K562 (cell line): ENCODE results near the gene POC5. TPM values are rescaled to one million over a fixed set of nuclear protein-coding genes. Genes with fewer than 3 reads are reported as not detected.
A peak's percentile ranks its signal among the peaks of the same experiment; 100 is the strongest.

Experiments
- ASH1L ChIP-seq: fragments of 450-650 bp; IDR thresholded peaks from 2 replicates; pipeline ENCODE4 v1.6.1; 2018; ENCODE audit warnings: borderline replicate concordance, mild to moderate bottlenecking, low read depth; ENCODE audit not compliant: partially characterized antibody
- BRF2 ChIP-seq: IDR thresholded peaks from 3 replicates; pipeline ENCODE4 v1.6.1; 2011; ENCODE audit warnings: borderline replicate concordance, mild to moderate bottlenecking; ENCODE audit not compliant: insufficient read length, insufficient read depth
- EWSR1 ChIP-seq: fragments of 450-650 bp; IDR thresholded peaks from 2 replicates; pipeline ENCODE4 v1.6.1; 2018; ENCODE audit warnings: borderline replicate concordance, mild to moderate bottlenecking, low read depth, moderate library complexity; ENCODE audit not compliant: partially characterized antibody
- FOS ChIP-seq: IDR thresholded peaks from 3 replicates; pipeline ENCODE4 v1.6.1; 2011; ENCODE audit not compliant: insufficient read length; ENCODE audit errors: extremely low read depth
- HBP1 ChIP-seq: fragments of 450-650 bp; formaldehyde crosslinking; IDR thresholded peaks from 2 replicates; pipeline ENCODE4 v1.4.0; 2022; ENCODE audit warnings: missing genetic modification characterization
- HEY1 ChIP-seq: fragments of 250-450 bp; sonication (Bioruptor Pico); IDR thresholded peaks from 2 replicates; pipeline ENCODE4 v1.5.0; 2020; ENCODE audit warnings: mild to moderate bottlenecking, moderate library complexity, borderline replicate concordance
- KAT7 ChIP-seq: sonication (generic); formaldehyde crosslinking; IDR thresholded peaks from 2 replicates; pipeline ENCODE4 v1.8.0; 2022; ENCODE audit warnings: missing genetic modification reagents, mild to moderate bottlenecking, borderline replicate concordance
- KDM2B ChIP-seq: fragments of 250-450 bp; sonication (Bioruptor Pico); IDR thresholded peaks from 2 replicates; pipeline ENCODE4 v1.8.0; 2021; ENCODE audit warnings: mild to moderate bottlenecking, moderate library complexity
- MIER1 ChIP-seq: fragments of 450-650 bp; IDR thresholded peaks from 2 replicates; pipeline ENCODE4 v1.6.1; 2016; ENCODE audit warnings: antibody characterized with exemption, mild to moderate bottlenecking, low read depth
- NFIC ChIP-seq: fragments of 450-650 bp; IDR thresholded peaks from 2 replicates; pipeline ENCODE4 v1.6.1; 2017; ENCODE audit warnings: mild to moderate bottlenecking, inconsistent platforms
- NR2C1 ChIP-seq, 2 experiments: fragments of 450-650 bp; IDR thresholded peaks; 2 replicates each; pipeline ENCODE4 v1.6.1; 2017; ENCODE audit warnings: mild to moderate bottlenecking in 2 of 2, antibody characterized with exemption in 1 of 2, inconsistent platforms in 1 of 2, missing compliant biosample characterization in 1 of 2, missing genetic modification characterization in 1 of 2
- POLR2B ChIP-seq: fragments of 450-650 bp; IDR thresholded peaks from 2 replicates; pipeline ENCODE4 v1.6.1; 2018; ENCODE audit warnings: low read depth; ENCODE audit not compliant: partially characterized antibody
- PTTG1 ChIP-seq: fragments of 450-650 bp; IDR thresholded peaks from 2 replicates; pipeline ENCODE4 v1.6.1; 2016; ENCODE audit warnings: low read depth, mild to moderate bottlenecking, missing genetic modification characterization, missing compliant biosample characterization
- RHOXF2B ChIP-seq: fragments of 250-450 bp; sonication (Bioruptor Pico); conservative IDR thresholded peaks from 2 replicates; pipeline ENCODE4 v1.5.1; 2021
- RNF219 ChIP-seq: fragments of 250-450 bp; sonication (Bioruptor Pico); IDR thresholded peaks from 2 replicates; pipeline ENCODE4 v1.5.0; 2022; ENCODE audit warnings: mild to moderate bottlenecking
- SFPQ ChIP-seq: fragments of 200-400 bp; formaldehyde crosslinking; IDR thresholded peaks from 2 replicates; pipeline ENCODE4 v1.6.1; 2017; ENCODE audit warnings: mild to moderate bottlenecking, low read depth, low read length, moderate library complexity
- XRCC4 ChIP-seq: IDR thresholded peaks from one replicate; pipeline ENCODE4 v1.6.1; 2011; ENCODE audit not compliant: insufficient read depth, insufficient read length; ENCODE audit errors: extremely low read depth
- ZNF124 ChIP-seq: sonication (generic); formaldehyde crosslinking; IDR thresholded peaks from 2 replicates; pipeline ENCODE4 v1.8.1; 2022; ENCODE audit warnings: missing genetic modification reagents
- ZNF212 ChIP-seq: fragments of 450-650 bp; formaldehyde crosslinking; IDR thresholded peaks from 2 replicates; pipeline ENCODE4 v1.4.0; 2020; ENCODE audit warnings: mild to moderate bottlenecking
- ZNF583 ChIP-seq: fragments of 250-450 bp; sonication (Bioruptor Pico); IDR thresholded peaks from 2 replicates; pipeline ENCODE4 v1.4.0; 2020
- polyA plus RNA-seq, 8 experiments: library from polyadenylated mRNA; depleted of rRNA in 4 of 8; stranded (reverse) in 5 of 8; unstranded in 3 of 8; fragments of >200 nt; fragmentation: Nextera tagmentation in 2 of 8; fragmentation: Illumina TruSeq in 1 of 8; extraction: Ambion mirVana in 2 of 8; extraction: Trizol in 1 of 8; gene quantifications; 2 replicates each; pipeline versions ENCODE4 v1.2.1 to v1.2.3, GENCODE V29; 2011 to 2014; ENCODE audit warnings: inconsistent platforms in 1 of 8, missing spikeins in 1 of 8
- total RNA-seq, 7 experiments: library from RNA; depleted of rRNA in 6 of 7; stranded (reverse); fragments of >200 nt in 6 of 7; fragmentation: Illumina TruSeq in 2 of 7; extraction: Trizol in 2 of 7; gene quantifications; 2 replicates each; pipeline versions ENCODE4 v1.2.1 to v1.2.3, GENCODE V29; 2011 to 2021; ENCODE audit warnings: low replicate concordance in 1 of 7

The POC5 gene
- total and polyA plus RNA-seq, 9 of the 15 experiments (the other 6 are each of a cell fraction or from before 2014, with no cell fraction given) = 14.5 to 38.2 (median 27.0) TPM

GRCh38 chr5:75668977-75669689 lies 48.1 kb downstream of the POC5 start (continued):
- TF ChIP-seq BRF2 = no peak
- no peak for TF ChIP-seq NR2C1 (IDR thresholded peaks at IDR 0.05)
- peak; percentile 55; the same call in 1 of the 2 replicates for TF ChIP-seq NR2C1 (tag; IDR thresholded peaks at IDR 0.05)
- TF ChIP-seq ZNF583 (CRISPR knock-in tag) = no peak
- no peak for TF ChIP-seq KDM2B (CRISPR knock-in tag)
- TF ChIP-seq XRCC4 = no peak
- no peak for TF ChIP-seq HEY1 (CRISPR knock-in tag)
- no peak for TF ChIP-seq PTTG1
- TF ChIP-seq EWSR1 = no peak
- TF ChIP-seq KAT7 (CRISPR knock-in tag) = no peak
- TF ChIP-seq HBP1 = 0 out of 2 replicates have a peak, but pooled peaks have one; percentile 19
- no peak for TF ChIP-seq ZNF124 (CRISPR knock-in tag)
- TF ChIP-seq FOS = peak; percentile 34
- TF ChIP-seq NFIC = peak; percentile 88
- peak; percentile 24; the same call in 1 of the 2 replicates for TF ChIP-seq MIER1
- TF ChIP-seq SFPQ = no peak
- TF ChIP-seq RNF219 (CRISPR knock-in tag) = no peak
- TF ChIP-seq ASH1L = no peak
- no peak for TF ChIP-seq RHOXF2B (CRISPR knock-in tag)
- TF ChIP-seq ZNF212 = no peak
- no peak for TF ChIP-seq POLR2B
